Common myeloid progenitor, CD34-positive (primary cell): ENCODE measurements around the gene TDRKH.

Source experiments
- CTCF ChIA-PET: fragments of 350-600 bp; sonication (Branson Sonifier 250); formaldehyde crosslinking; loops from one replicate; lab custom pipeline; 2021; ENCODE audit warnings: antibody characterized with exemption; lab: Charles Lee
- POLR2A ChIA-PET: fragments of 350-600 bp; sonication (Branson Sonifier 250); formaldehyde crosslinking; loops from one replicate; lab custom pipeline; 2021; ENCODE audit warnings: antibody characterized with exemption; lab: Charles Lee
- DNase-seq, 3 donors: peaks; one replicate each; pipeline versions ENCODE4 v3.0.0 to v3.0.0-alpha.2; 2013
- H3K27ac ChIP-seq, 2 experiments: 1 replicate in 1 of 2; 2 replicates in 1 of 2; pipeline ENCODE4 v1.7.0; 2013; ENCODE audit warnings: inconsistent platforms in 2 of 2, low read length in 2 of 2, mild to moderate bottlenecking in 2 of 2, low read depth in 1 of 2, moderate library complexity in 1 of 2; ENCODE audit not compliant: severe bottlenecking in 2 of 2, insufficient read depth in 1 of 2, poor library complexity in 1 of 2
- H3K27me3 ChIP-seq, 5 experiments: replicated peaks in 2 of 5; 1 replicate in 3 of 5; 2 replicates in 2 of 5; pipeline versions ENCODE4 v1.6.1 to v1.7.0; 2013; ENCODE audit warnings: low read length in 4 of 5, mild to moderate bottlenecking in 2 of 5, moderate library complexity in 2 of 5, inconsistent platforms in 1 of 5; ENCODE audit not compliant: insufficient read depth in 5 of 5, control insufficient read depth in 4 of 5
- H3K36me3 ChIP-seq, 4 experiments: 1 replicate in 2 of 4; 2 replicates in 2 of 4; pipeline versions ENCODE4 v1.6.1 to v1.7.0; 2013; ENCODE audit warnings: low read length in 3 of 4, control low read depth in 1 of 4, mild to moderate bottlenecking in 1 of 4; ENCODE audit not compliant: control insufficient read depth in 4 of 4, insufficient read depth in 4 of 4
- H3K4me1 ChIP-seq, 4 experiments: 1 replicate in 3 of 4; 2 replicates in 1 of 4; pipeline versions ENCODE4 v1.6.1 to v1.7.1; 2013; ENCODE audit warnings: low read length in 3 of 4, mild to moderate bottlenecking in 3 of 4, control low read depth in 1 of 4, inconsistent platforms in 1 of 4, moderate library complexity in 1 of 4; ENCODE audit not compliant: control insufficient read depth in 4 of 4, insufficient read depth in 4 of 4; ENCODE audit errors: control extremely low read depth in 1 of 4
- H3K4me3 ChIP-seq, 7 experiments: 1 replicate in 4 of 7; 2 replicates in 3 of 7; pipeline versions ENCODE4 v1.5.1 to v1.7.0; 2013; ENCODE audit warnings: mild to moderate bottlenecking in 7 of 7, low read length in 6 of 7, moderate library complexity in 6 of 7, inconsistent platforms in 2 of 7, low read depth in 2 of 7, control low read depth in 1 of 7; ENCODE audit not compliant: insufficient read depth in 4 of 7, control insufficient read depth in 1 of 7; ENCODE audit errors: extremely low read depth in 1 of 7
- H3K9me3 ChIP-seq, 5 experiments: 1 replicate in 4 of 5; 2 replicates in 1 of 5; pipeline versions ENCODE4 v1.6.1 to v1.7.1; 2013; ENCODE audit warnings: low read length in 4 of 5, mild to moderate bottlenecking in 2 of 5, inconsistent platforms in 1 of 5, low read depth in 1 of 5, moderate library complexity in 1 of 5; ENCODE audit not compliant: control insufficient read depth in 4 of 5, insufficient read depth in 2 of 5; ENCODE audit errors: control extremely low read depth in 1 of 5
- WGBS: methylation state at CpG from one replicate; pipeline ENCODE4 v1.1.5; 2013; ENCODE audit not compliant: insufficient coverage; 5-methylcytosine and 5-hydroxymethylcytosine counted together

The TDRKH gene

DNA sequence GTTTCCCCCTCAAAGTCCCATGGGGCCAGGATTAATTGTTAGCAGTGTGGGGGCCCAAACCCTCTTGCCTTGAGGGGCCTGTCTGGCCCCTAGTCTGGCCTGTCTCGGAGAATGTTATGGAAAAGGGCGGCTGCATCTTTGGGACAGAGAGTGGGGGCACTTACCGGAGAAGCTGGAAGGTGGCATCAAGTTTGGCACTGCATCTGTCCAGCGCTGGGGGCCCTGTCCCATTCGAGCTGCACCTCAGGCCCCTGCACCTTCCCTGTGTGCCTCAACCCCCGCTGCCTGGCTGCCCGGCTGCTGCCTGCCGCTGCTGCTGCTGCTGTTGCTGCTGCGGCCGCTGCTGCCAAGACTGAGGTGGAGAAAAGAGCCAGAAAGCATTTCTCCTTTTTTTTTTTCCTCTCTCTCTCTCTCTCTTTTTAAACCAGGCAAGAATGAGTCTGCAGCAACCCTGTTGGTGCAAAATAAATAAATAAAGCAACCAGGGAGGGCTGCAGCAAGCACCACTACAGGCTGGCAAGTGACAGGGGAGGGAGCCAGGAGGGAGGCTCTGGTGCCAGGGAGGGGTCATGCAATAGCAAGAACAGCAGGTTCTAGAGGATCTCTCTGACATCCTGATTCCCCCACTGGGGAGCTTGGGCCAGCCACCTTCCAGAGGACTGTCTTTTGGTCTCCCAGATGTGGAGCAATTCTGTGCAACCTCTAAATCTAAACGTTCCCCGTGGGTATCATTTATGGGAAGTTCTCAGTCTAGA is 14.9 kb upstream of the TDRKH start, which contains the start of gene LINGO4:
Gene LINGO4 (minus strand): TSS at position 354 of the 755 bp plus-strand sequence. CDS start 2,715 bp downstream, outside the sequence.
- H3K27ac ChIP-seq: no peak within 1 kb of the TSS
- H3K4me3 ChIP-seq: no peak within 1 kb of the TSS
- POLR2A ChIA-PET: no interaction called here
- no peak for DNase-seq
- H3K4me1 ChIP-seq: peaks cover 0 to 8% (median 5%) of the 10 kb centered on the region in 4 experiments
- H3K27me3 ChIP-seq: peaks cover 0 to 6% (median 2%) of the 10 kb centered on the region in 5 experiments
- 90% methylated on average over 10 of the region's 12 CpGs for WGBS
- CTCF ChIA-PET: no interaction called here
- no peaks in the 10 kb centered on the region for H3K9me3 ChIP-seq
- no peaks in the 10 kb centered on the region for H3K36me3 ChIP-seq

DNA sequence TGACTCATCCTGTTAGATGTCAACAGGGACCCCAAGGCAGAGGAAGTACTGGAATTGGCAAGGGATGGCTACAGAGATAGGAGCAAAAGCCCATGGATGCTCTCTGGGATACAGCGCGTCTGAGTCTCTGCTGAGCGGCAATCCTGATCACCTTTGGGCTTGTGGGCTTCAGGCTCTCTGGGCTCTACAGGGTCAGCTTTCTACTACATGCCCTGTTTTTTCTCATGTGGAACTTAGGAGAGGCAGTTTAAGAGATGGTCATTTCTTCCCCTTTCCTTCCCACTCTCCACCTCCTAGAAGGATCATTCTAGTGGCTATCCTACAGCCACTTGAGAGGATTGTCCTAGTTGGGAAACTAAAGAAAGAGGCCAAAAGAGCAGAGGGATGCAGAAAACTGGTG is 13.6 kb upstream of the TDRKH start:
- Histone ChIP-seq H3K27me3 (peaks cover 0 to 6% (median 2%) of the 10 kb centered on the region in 5 experiments), H3K27ac (no peak overlapping the region), H3K36me3 (no peaks in the 10 kb centered on the region), H3K4me1 (peaks cover 0 to 12% (median 9%) of the 10 kb centered on the region in 4 experiments), H3K9me3 (no peaks in the 10 kb centered on the region), H3K4me3 (no peak overlapping the region)
- CTCF ChIA-PET: no interaction called here
- POLR2A ChIA-PET: no interaction called here
- 98% methylated on average over 3 of the region's 3 CpGs for WGBS
- DNase-seq: no peak

GRCh38 chr1:151803164-151803563 is 12.9 kb upstream of the TDRKH start:
- Histone ChIP-seq H3K4me1 (peaks cover 0 to 12% (median 9%) of the 10 kb centered on the region in 4 experiments), H3K27ac (no peak overlapping the region), H3K36me3 (no peaks in the 10 kb centered on the region), H3K4me3 (no peak overlapping the region), H3K9me3 (no peaks in the 10 kb centered on the region), H3K27me3 (peaks cover 0 to 6% (median 2%) of the 10 kb centered on the region in 5 experiments)
- CTCF ChIA-PET: interaction anchor here (1.4 to 1.5 kb wide), 2 partner anchors 13 to 33 kb away, joined by 3 to 8 read pairs; no protein-coding TSS in a partner anchor
- POLR2A ChIA-PET: no interaction called here
- DNase-seq: no peak

- Histone ChIP-seq H3K27me3 (peaks cover 0 to 6% (median 2%) of the 10 kb centered on the region in 5 experiments), H3K9me3 (no peaks in the 10 kb centered on the region), H3K27ac (no peak overlapping the region), H3K4me3 (no peak overlapping the region), H3K36me3 (no peaks in the 10 kb centered on the region), H3K4me1 (peaks cover 0 to 9% (median 8%) of the 10 kb centered on the region in 4 experiments)
- CTCF ChIA-PET: interaction anchor here (0.6 to 1.5 kb wide), 3 partner anchors 12 to 34 kb away, joined by 3 to 8 read pairs (median 4); partner anchors contain the start of gene TDRKH
- no peak for DNase-seq
- POLR2A ChIA-PET: interaction anchor here (1.0 kb wide), 1 partner anchor 13 kb away, joined by 3 read pairs; no protein-coding TSS in a partner anchor
- 96% methylated on average over 3 of the region's 5 CpGs for WGBS
Measured at GRCh38 chr1:151802372-151802771, 12.1 kb upstream of the TDRKH start.

GRCh38 chr1:151801846-151802245 is 11.5 kb upstream of the TDRKH start:
- DNase-seq: no peak
- WGBS: 97% methylated on average over 5 of the region's 7 CpGs
- Histone ChIP-seq H3K27ac (no peak overlapping the region), H3K36me3 (peaks cover 0 to 3% (median 0%) of the 10 kb centered on the region in 4 experiments), H3K4me3 (no peak overlapping the region), H3K27me3 (peaks cover 0 to 6% (median 2%) of the 10 kb centered on the region in 5 experiments), H3K4me1 (peaks cover 0 to 9% (median 8%) of the 10 kb centered on the region in 4 experiments), H3K9me3 (no peaks in the 10 kb centered on the region)
- ChIA-PET CTCF (interaction anchor here (0.6 to 1.5 kb wide), 3 partner anchors 11 to 85 kb away, joined by 4 read pairs; partner anchors contain the start of genes CELF3 and TDRKH), POLR2A (interaction anchor here (1.0 kb wide), 1 partner anchor 12 kb away, joined by 3 read pairs; no protein-coding TSS in a partner anchor)

DNA sequence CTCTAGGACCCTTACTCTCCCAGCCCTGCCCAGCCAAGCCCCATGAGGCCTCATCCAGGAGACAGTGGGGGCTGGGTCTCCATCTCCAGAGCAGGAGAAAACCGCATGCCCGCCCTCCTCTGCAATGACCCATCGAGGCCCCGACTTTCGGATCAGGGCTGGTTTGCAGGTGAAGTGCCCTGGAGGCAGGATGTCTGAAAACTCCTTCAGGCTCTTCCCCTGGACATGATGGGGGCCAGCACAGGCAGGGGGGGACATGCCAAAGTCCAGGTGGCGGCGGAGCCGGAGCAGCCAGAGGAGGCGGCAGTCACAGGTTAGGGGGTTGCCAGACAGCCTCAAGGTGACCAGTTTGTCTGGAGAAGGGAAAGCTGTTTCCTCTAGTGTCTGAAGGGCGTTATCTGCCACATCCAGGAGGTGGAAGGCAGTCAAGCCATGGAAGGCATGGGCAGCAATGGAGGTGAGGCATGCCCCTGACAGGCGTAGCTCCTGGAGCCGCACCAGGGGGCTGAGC is 11.1 kb upstream of the TDRKH start:
- Histone ChIP-seq H3K27me3 (peaks cover 0 to 6% (median 2%) of the 10 kb centered on the region in 5 experiments), H3K27ac (no peak overlapping the region), H3K36me3 (peaks cover 0 to 3% (median 0%) of the 10 kb centered on the region in 4 experiments), H3K4me3 (no peak overlapping the region), H3K9me3 (no peaks in the 10 kb centered on the region), H3K4me1 (peaks cover 0 to 9% (median 8%) of the 10 kb centered on the region in 4 experiments)
- POLR2A ChIA-PET: interaction anchor here (1.0 kb wide), 1 partner anchor 12 kb away, joined by 3 read pairs; no protein-coding TSS in a partner anchor
- 96% methylated on average over 11 of the region's 12 CpGs for WGBS
- CTCF ChIA-PET: interaction anchor here (0.6 to 1.5 kb wide), 4 partner anchors 11 to 84 kb away, joined by 3 to 4 read pairs (median 4); partner anchors contain the start of genes CELF3 and TDRKH
- DNase-seq: no peak
